ENCODE data around the gene GFER.
"Not testable (repeated sequence)": the region's sequence is repeated elsewhere in the genome, so short reads cannot be mapped to it uniquely, and the experiment has no call there.

The GFER gene

DNA sequence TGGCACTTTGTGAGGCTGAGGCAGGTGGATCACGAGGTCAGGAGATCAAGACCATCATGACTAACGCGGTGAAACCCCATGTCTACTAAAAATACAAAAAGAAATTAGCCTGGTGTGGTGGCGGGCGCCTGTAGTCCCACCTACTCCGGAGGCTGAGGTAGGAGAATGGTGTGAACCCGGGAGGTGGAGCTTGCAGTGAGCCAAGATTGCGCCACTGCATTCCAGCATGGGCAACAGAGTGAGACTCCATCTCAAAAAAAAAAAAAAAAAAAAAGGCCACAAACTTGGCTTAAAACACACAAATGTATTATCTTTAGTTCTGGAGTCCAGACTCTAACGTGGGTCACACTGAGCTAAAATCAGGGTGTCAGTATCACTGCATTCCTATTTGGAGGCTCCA lies 27.7 kb downstream of the GFER start:
- peaks cover 24% of the 10 kb centered on the region for H3K4me1 ChIP-seq (ENCODE audit: control insufficient read depth, insufficient read depth, low read length, poor library complexity, severe bottlenecking)
- 75 to 90% methylated on average over 2 to 6 of the region's 9 CpGs for WGBS, 2 experiments (ENCODE audit: insufficient coverage in 2 of 2)

DNA sequence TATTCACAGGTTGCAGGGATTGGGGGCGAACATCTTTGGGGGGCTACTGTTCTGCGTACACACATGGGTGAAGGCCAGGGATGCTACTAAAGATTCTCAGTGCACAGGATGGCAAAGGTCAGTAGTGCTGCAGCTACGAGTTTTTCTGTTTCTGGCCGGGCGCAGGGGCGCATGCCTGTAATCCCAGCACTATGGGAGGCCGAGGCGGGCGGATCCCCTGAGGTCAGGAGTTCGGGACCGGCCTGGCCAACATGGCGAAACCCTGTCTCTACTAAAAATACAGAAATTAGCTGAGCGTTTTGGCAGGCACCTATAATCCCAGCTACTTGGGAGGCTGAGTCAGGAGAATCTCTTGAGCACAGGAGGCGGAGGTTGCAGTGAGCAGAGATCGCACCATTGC lies 29.5 kb downstream of the GFER start:
- Histone ChIP-seq H3K4me3 (ENCODE audit: extremely low read depth, insufficient read depth, low read length, poor library complexity, severe bottlenecking) (no peak overlapping the region), H3K36me3 (ENCODE audit: control insufficient read depth, insufficient read depth, low read length) (peaks cover under 1% of the 10 kb centered on the region), H3K9me3 (ENCODE audit: control insufficient read depth, low read length) (no peaks in the 10 kb centered on the region), H3K4me1 (ENCODE audit: control insufficient read depth, insufficient read depth, low read length, poor library complexity, severe bottlenecking) (peaks cover 7% of the 10 kb centered on the region), H3K27ac (ENCODE audit: low read depth, low read length, severe bottlenecking) (no peak overlapping the region)
- WGBS, 2 experiments (ENCODE audit: insufficient coverage in 2 of 2): 92 to 95% methylated on average over 6 to 13 of the region's 15 CpGs

More for the DNA sequence above, 27.7 kb downstream of the GFER start:
- peaks cover 19% of the 10 kb centered on the region for H3K36me3 ChIP-seq (ENCODE audit: control insufficient read depth, insufficient read depth, low read length)
- H3K9me3 ChIP-seq (ENCODE audit: control insufficient read depth, low read length); H3K27ac ChIP-seq (ENCODE audit: low read depth, low read length, severe bottlenecking); H3K4me3 ChIP-seq (ENCODE audit: extremely low read depth, insufficient read depth, low read length, poor library complexity, severe bottlenecking): not testable (repeated sequence)

DNA sequence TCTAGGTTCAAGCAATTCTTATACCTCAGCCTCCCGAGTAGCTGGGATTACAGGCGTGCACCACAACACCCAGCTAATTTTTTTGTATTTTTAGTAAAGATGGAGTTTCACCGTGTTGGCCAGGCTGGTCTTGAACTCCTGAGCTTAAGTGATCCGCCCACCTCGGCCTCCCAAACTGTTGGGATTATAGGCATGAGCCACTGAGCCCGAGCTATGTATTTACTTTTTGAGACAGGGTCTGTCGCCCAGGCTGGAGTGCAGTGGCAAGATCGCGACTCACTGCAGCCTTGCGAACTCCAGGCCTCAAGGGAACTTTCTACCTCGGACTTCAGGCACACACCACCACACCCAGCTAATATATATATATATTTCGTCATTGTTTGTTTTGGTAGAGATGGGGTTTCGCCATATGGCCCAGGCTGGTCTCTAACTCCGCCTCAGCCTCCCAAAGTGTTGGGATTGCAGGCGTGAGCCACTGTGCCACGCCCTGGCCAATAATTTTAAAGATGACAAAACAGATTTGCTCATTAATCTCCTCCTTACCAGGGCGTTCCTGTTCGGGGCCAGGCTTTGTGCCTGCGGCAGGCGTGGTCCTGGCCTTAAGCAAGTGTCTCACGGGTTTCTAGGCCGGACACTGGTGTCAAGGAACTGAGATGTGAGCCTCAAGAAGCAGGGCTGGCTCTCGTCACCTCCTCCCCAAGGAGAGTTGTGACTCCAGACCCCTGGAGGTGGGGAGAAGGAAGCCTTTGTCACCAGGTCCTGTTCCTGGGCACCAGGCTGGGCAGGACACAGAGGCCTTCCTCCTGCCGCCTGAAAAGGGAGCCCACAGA lies 31.3 kb downstream of the GFER start:
- H3K9me3 ChIP-seq (ENCODE audit: control insufficient read depth, low read length): no peaks in the 10 kb centered on the region
- 88 to 92% methylated on average over 17 to 18 of the region's 24 CpGs for WGBS, 2 experiments (ENCODE audit: insufficient coverage in 2 of 2)
- H3K4me3 ChIP-seq (ENCODE audit: extremely low read depth, insufficient read depth, low read length, poor library complexity, severe bottlenecking): no peak overlapping the region
- H3K36me3 ChIP-seq (ENCODE audit: control insufficient read depth, insufficient read depth, low read length): no peaks in the 10 kb centered on the region
- H3K4me1 ChIP-seq (ENCODE audit: control insufficient read depth, insufficient read depth, low read length, poor library complexity, severe bottlenecking): peaks cover 5% of the 10 kb centered on the region
- no peak overlapping the region for H3K27ac ChIP-seq (ENCODE audit: low read depth, low read length, severe bottlenecking)

DNA sequence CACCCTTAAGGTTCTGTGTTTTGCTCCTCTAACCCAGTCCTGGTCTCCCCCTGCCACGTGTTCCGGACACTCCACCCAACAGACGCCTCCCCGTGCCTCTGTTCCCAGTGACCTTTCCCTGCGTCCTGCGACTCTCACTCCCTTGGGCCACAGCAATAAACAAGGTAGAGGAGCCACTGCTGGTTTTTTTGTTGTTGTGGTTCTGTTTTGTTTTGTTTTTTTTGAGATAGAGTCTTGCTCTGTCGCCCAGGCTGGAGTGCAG lies 31.9 kb downstream of the GFER start:
- no peak overlapping the region for H3K4me3 ChIP-seq (ENCODE audit: extremely low read depth, insufficient read depth, low read length, poor library complexity, severe bottlenecking)
- H3K36me3 ChIP-seq (ENCODE audit: control insufficient read depth, insufficient read depth, low read length): no peaks in the 10 kb centered on the region
- H3K27ac ChIP-seq (ENCODE audit: low read depth, low read length, severe bottlenecking): no peak overlapping the region
- WGBS, 2 experiments (ENCODE audit: insufficient coverage in 2 of 2): 95% methylated on average over 4 to 5 of the region's 7 CpGs
- no peaks in the 10 kb centered on the region for H3K9me3 ChIP-seq (ENCODE audit: control insufficient read depth, low read length)
- H3K4me1 ChIP-seq (ENCODE audit: control insufficient read depth, insufficient read depth, low read length, poor library complexity, severe bottlenecking): no peaks in the 10 kb centered on the region

DNA sequence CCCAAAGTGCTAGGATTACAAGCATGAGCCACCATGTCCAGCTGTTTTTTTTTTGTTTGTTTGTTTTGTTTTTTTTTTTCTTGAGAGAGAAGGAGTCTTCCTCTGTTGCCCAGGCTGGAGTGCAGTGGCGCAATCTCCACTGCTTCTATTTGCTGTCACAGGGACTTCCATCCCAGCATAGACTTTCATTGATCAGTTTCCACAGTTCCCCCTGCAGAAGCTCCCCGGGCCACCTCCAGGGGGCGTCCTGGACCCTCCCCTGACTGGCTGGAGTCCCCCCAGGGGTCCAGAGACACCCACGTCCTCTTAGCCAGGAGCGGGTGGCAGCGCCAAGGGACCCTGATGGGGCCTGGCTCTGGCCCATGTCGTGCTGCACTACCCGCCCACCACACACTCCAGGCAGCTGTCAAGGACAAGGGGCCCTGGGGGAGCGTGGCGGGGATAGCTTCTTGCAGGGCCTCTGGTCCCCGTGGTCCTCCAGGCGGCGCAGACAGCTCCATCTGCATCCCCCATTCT lies 32.5 kb downstream of the GFER start:
- WGBS, 2 experiments (ENCODE audit: insufficient coverage in 2 of 2): 52 to 58% methylated on average over 11 to 12 of the region's 13 CpGs
- H3K4me1 ChIP-seq (ENCODE audit: control insufficient read depth, insufficient read depth, low read length, poor library complexity, severe bottlenecking): no peaks in the 10 kb centered on the region
- no peaks in the 10 kb centered on the region for H3K36me3 ChIP-seq (ENCODE audit: control insufficient read depth, insufficient read depth, low read length)
- no peaks in the 10 kb centered on the region for H3K9me3 ChIP-seq (ENCODE audit: control insufficient read depth, low read length)
- no peak overlapping the region for H3K4me3 ChIP-seq (ENCODE audit: extremely low read depth, insufficient read depth, low read length, poor library complexity, severe bottlenecking)
- no peak overlapping the region for H3K27ac ChIP-seq (ENCODE audit: low read depth, low read length, severe bottlenecking)

DNA sequence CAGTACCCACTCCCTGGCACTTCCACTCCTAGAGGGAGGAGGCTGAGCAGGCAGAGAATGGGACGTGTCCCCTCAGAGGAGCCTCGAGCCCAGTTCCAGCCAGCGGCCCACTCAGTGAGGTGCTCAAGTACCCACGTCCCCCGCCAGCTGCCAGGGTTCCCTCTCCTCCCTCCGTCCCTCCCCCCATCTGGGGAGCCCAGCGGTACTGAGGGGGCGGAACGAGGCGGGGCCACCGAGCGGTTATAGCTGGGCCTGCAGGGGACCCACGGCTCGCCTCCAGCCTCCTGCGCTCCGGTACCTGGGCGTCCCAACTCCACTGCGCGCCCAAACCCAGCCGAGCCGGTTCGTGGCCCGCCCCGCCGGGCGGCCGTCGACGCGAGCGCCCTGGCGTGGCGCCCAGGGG lies 35.5 kb downstream of the GFER start, which contains the start of gene NPW:
NPW (plus strand) TSS at position 268 of the 403 bp plus-strand sequence.
- no peaks in the 10 kb centered on the region for H3K9me3 ChIP-seq (ENCODE audit: control insufficient read depth, low read length)
- no peaks in the 10 kb centered on the region for H3K36me3 ChIP-seq (ENCODE audit: control insufficient read depth, insufficient read depth, low read length)
- WGBS, 2 experiments (ENCODE audit: insufficient coverage in 2 of 2): 10 to 12% methylated on average over 19 to 33 of the region's 33 CpGs
- no peak within 1 kb of the TSS for H3K27ac ChIP-seq (ENCODE audit: low read depth, low read length, severe bottlenecking)
- peak within 1 kb of the TSS; percentile 26 for H3K4me3 ChIP-seq (ENCODE audit: extremely low read depth, insufficient read depth, low read length, poor library complexity, severe bottlenecking)
- peaks cover 14% of the 10 kb centered on the region for H3K4me1 ChIP-seq (ENCODE audit: control insufficient read depth, insufficient read depth, low read length, poor library complexity, severe bottlenecking)

DNA sequence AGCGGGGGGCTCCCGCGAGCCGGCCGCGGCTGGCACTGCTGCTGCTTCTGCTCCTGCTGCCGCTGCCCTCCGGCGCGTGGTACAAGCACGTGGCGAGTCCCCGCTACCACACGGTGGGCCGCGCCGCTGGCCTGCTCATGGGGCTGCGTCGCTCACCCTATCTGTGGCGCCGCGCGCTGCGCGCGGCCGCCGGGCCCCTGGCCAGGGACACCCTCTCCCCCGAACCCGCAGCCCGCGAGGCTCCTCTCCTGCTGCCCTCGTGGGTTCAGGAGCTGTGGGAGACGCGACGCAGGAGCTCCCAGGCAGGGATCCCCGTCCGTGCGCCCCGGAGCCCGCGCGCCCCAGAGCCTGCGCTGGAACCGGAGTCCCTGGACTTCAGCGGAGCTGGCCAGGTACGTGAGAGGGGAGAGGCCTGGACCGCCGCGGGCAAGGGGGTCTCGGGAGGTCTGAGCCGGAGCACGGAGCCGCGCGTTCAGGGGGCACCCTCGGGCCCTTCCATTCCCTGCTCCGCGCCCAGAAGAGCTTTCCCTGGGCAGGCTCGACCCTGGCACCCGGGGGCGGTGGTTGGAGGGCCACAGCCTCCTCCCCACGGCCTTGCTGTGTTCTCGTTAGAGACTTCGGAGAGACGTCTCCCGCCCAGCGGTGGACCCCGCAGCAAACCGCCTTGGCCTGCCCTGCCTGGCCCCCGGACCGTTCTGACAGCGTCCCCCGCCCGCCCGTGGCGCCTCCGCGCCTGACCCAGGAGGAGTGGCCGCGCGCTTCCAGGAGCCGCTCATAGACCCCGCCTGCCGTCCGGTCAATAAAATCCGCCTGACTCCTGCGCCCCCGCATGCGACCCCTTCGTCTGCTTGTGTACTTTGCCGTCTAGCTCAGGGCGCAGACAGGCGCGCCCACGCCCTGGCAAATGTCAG lies 36.2 kb downstream of the GFER start:
- Histone ChIP-seq H3K9me3 (ENCODE audit: control insufficient read depth, low read length) (no peaks in the 10 kb centered on the region), H3K4me3 (ENCODE audit: extremely low read depth, insufficient read depth, low read length, poor library complexity, severe bottlenecking) (peak overlapping the region; percentile 26), H3K27ac (ENCODE audit: low read depth, low read length, severe bottlenecking) (no peak overlapping the region), H3K4me1 (ENCODE audit: control insufficient read depth, insufficient read depth, low read length, poor library complexity, severe bottlenecking) (peaks cover 18% of the 10 kb centered on the region), H3K36me3 (ENCODE audit: control insufficient read depth, insufficient read depth, low read length) (no peaks in the 10 kb centered on the region)
- WGBS, 2 experiments (ENCODE audit: insufficient coverage in 2 of 2): 4 to 5% methylated on average over 74 to 94 of the region's 96 CpGs

DNA sequence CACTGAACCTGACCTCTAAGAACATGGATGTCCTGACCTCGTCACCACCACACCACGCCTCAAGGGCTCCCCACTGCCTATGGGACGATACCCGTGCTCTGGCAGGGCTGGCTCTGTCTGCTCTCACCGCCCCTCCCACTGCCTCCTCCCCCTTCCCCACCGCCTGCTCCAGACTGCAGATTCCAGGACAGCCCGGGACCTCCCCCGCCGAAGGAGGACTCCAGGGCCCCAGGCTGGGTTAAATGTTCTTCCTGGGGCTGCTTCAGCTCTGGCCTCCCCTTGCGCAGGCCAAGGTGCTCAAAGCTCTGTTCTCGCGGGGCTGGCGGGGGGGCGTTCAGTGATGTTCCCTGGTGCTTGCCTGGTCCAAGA lies 38.7 kb downstream of the GFER start:
- Histone ChIP-seq H3K27ac (ENCODE audit: low read depth, low read length, severe bottlenecking) (peak overlapping the region; percentile 86), H3K4me1 (ENCODE audit: control insufficient read depth, insufficient read depth, low read length, poor library complexity, severe bottlenecking) (peaks cover 22% of the 10 kb centered on the region), H3K4me3 (ENCODE audit: extremely low read depth, insufficient read depth, low read length, poor library complexity, severe bottlenecking) (peak overlapping the region; percentile 31), H3K9me3 (ENCODE audit: control insufficient read depth, low read length) (no peaks in the 10 kb centered on the region), H3K36me3 (ENCODE audit: control insufficient read depth, insufficient read depth, low read length) (no peaks in the 10 kb centered on the region)
- 7 to 8% methylated on average over 8 to 14 of the region's 14 CpGs for WGBS, 2 experiments (ENCODE audit: insufficient coverage in 2 of 2)

DNA sequence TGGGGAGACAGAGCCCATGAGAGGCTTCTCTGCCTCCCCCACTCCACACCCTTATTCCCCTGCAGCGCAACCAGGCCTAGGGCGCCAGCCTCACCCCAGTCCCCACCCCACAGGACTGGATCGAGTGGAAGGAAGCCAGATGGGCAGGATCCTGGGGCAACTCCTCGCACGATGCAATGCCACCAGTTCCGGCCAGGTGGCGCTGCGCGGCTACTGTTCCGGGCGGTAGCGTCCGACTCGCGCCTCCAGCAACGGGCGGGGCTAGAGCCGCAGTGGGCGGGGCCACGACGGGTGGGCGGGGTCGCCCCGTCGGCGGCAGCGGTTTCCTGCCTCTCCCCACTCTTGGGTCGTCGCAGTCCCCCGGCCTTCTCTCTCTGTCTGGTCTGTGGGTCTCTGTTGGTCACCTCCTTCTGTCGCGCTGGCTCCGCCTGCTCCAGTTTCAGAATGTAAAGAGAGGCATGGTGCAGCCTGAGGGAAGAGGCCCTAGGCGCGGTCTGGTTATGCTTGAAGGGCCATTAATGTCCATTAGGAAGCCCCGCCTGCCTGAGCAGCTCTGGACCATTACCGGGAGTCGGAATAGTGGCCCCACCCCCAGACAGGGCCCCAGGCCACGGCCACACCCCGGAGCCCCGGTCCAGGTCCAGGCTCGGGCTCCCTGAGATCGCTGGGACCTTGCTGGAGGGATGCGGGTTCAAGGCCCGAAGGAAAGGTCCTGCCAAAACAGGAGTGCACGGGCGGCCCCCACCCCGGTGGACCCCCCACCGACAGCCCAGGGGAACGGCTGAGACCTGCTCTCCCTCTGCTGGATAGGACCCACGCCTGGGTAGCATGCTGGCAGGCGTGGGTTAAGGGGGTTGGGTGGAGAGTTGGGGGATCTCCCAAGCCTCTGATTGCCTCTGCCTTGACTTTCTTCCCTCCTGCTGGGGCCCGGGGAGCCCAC lies 39.4 kb downstream of the GFER start:
- H3K36me3 ChIP-seq (ENCODE audit: control insufficient read depth, insufficient read depth, low read length): peaks cover 1% of the 10 kb centered on the region
- 15% methylated on average over 38 to 44 of the region's 53 CpGs for WGBS, 2 experiments (ENCODE audit: insufficient coverage in 2 of 2)
- peak overlapping the region; percentile 86 for H3K27ac ChIP-seq (ENCODE audit: low read depth, low read length, severe bottlenecking)
- H3K4me1 ChIP-seq (ENCODE audit: control insufficient read depth, insufficient read depth, low read length, poor library complexity, severe bottlenecking): peaks cover 22% of the 10 kb centered on the region
- H3K9me3 ChIP-seq (ENCODE audit: control insufficient read depth, low read length): no peaks in the 10 kb centered on the region
- H3K4me3 ChIP-seq (ENCODE audit: extremely low read depth, insufficient read depth, low read length, poor library complexity, severe bottlenecking): peak overlapping the region; percentile 31

DNA sequence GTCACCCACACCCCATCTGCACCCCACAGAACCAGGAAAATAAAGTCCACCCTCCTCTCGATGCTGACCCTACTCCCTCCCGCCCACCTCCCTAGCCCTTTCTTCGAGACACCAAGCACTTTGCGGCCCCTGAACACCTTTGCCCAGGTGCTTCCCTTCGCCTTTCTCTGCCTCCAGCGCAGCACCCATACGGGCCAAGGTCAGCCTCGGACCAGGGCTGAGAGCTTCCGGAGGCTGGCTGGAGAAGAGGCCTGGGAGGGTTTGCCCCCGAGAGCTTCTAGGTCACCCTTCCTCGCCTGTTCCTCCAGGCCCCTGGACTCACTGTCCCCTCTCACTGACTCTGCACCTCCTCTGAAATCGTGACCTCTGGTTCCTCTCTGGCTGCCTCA lies 40.0 kb downstream of the GFER start:
- WGBS, 2 experiments (ENCODE audit: insufficient coverage in 2 of 2): 93 to 97% methylated on average over 9 to 12 of the region's 12 CpGs
- no peaks in the 10 kb centered on the region for H3K9me3 ChIP-seq (ENCODE audit: control insufficient read depth, low read length)
- no peak overlapping the region for H3K27ac ChIP-seq (ENCODE audit: low read depth, low read length, severe bottlenecking)
- H3K4me3 ChIP-seq (ENCODE audit: extremely low read depth, insufficient read depth, low read length, poor library complexity, severe bottlenecking): no peak overlapping the region
- peaks cover 8% of the 10 kb centered on the region for H3K36me3 ChIP-seq (ENCODE audit: control insufficient read depth, insufficient read depth, low read length)
- H3K4me1 ChIP-seq (ENCODE audit: control insufficient read depth, insufficient read depth, low read length, poor library complexity, severe bottlenecking): peaks cover 22% of the 10 kb centered on the region
